Fibroblast of skin of right biceps (primary cell): ENCODE measurements around the gene LYPD4.
"Not testable (repeated sequence)": the region's sequence is repeated elsewhere in the genome, so short reads cannot be mapped to it uniquely, and the experiment has no call there.

Source experiments
- DNase-seq: peaks from one replicate; pipeline ENCODE4 v3.0.0-alpha.2; 2013

LYPD4 gene

GRCh38 chr19:41796901-41797300 is 47.6 kb downstream of the LYPD4 start:
- DNase-seq, result no peak

DNA sequence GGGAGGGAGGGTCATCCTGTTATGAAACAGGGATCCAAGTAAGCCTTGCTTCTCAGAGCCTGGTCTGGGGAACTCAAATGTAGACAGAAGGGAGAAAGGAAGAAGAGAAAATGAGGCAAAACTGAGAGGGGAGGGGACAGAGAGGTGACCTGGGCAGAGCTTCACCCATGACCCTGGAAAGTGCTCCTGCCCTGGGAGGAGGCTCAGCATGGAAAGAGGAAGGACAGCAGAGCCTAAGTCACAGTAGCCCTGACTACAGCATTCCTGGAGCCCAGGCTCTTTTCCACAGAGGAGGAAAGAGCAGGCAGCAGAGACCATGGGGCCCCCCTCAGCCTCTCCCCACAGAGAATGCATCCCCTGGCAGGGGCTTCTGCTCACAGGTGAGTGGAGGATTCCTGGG is 48.1 kb downstream of the LYPD4 start, which contains the start of gene CEACAM3:
Gene CEACAM3, plus strand, starts transcription at position 226 of the 400 bp plus-strand sequence. Its CDS starts 91 bp downstream, at position 317.
- no peak for DNase-seq

- DNase-seq, result peak; percentile 21
Measured at GRCh38 chr19:41795031-41795461, 49.4 kb downstream of the LYPD4 start.

- DNase-seq, result no peak
Measured at GRCh38 chr19:41793414-41793727, 51.1 kb downstream of the LYPD4 start.

DNA sequence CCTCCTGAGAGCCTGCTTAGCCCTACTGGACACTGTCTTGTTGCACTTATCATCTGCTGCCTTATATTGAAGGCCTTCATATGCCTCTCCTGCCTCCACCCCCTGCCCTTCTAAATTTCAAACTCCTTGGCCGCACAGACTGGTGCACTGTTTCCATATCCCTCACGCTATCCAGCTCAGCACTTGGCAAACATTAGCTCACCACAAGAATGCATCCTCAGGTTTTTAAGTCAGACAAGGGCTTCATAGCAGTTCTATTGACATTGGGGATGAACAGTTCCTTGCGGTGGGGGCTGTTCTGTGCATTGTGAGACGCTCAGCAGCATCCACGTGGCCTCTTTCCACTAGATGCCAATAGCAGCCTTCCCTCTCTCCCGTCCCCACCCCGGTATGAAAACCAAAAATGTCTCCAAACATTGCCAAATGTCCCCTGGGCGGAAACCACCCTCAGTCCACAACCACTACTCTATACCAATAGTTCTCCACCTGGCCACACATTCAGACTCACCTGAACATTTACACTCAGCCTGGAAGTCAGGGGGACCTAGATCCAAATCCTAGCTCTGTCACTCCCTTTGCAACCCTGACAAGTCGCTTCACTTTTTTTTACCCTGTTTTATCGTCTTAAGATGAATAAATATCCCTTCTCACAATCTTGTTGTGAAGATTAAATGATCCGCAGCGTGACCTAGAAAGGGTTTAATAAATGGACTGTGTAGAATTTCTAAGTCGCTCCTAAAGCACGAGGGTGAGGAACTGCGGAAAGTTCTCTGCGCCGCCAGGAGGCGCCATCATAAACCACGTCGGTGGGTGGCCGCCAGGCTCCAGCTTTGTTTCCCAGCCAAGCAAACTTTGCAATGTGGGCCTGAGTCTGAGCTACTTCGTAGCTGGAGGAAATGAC is 51.7 kb downstream of the LYPD4 start:
- DNase-seq, result peak; percentile 26

GRCh38 chr19:41789053-41789452 is 55.4 kb downstream of the LYPD4 start:
- DNase-seq, result not testable (repeated sequence)

GRCh38 chr19:41788518-41788917 is 56.0 kb downstream of the LYPD4 start:
- DNase-seq, result not testable (repeated sequence)
